A549 (cell line): Measurements from ENCODE around the gene PDCD2L. TPM values are rescaled to one million over a fixed set of nuclear protein-coding genes. Genes with fewer than 3 reads are reported as not detected.
"Not testable (repeated sequence)": the region's sequence is repeated elsewhere in the genome, so short reads cannot be mapped to it uniquely, and the experiment has no call there.

Experiments used
- ATAC-seq, 2 experiments: fragments of 200-7000 bp in 1 of 2; fragments of >200 bp in 1 of 2; cut with Nextera tagmentation in 1 of 2; cut with Tn5 transposase in 1 of 2; 3 replicates each; pipeline versions ENCODE4 v1.8.0 to v1.9.1; 2018 to 2020; ENCODE audit warnings: mild to moderate bottlenecking in 1 of 2, moderate library complexity in 1 of 2
- CTCF ChIA-PET: fragments of 300-600 bp; sonication (Branson Sonifier 250); formaldehyde crosslinking; extraction: SDS; loops from one replicate; lab custom pipeline; 2021; ENCODE audit warnings: antibody characterized with exemption, inconsistent platforms; lab: Yijun Ruan, JAX
- POLR2A ChIA-PET: fragments of 350-600 bp; formaldehyde crosslinking; extraction: SDS; loops from one replicate; lab custom pipeline; 2021; ENCODE audit warnings: antibody characterized with exemption, inconsistent platforms; lab: Yijun Ruan, JAX
- DNase-seq, 2 experiments: peaks; one replicate each; pipeline versions ENCODE4 v3.0.0 to v3.0.0-alpha.2; 2011 to 2016; ENCODE audit warnings: low read depth in 1 of 2, low spot score in 1 of 2
- FAIRE-seq: peaks from 2 replicates; lab custom pipeline; 2011; peaks lifted over from hg19 to GRCh38; lab: Jason Lieb, UNC
- H3K27ac ChIP-seq, 2 experiments: fragments of >200 bp; sonication (Bioruptor Twin); formaldehyde crosslinking; 3 replicates each; pipeline ENCODE4 v1.5.1; 2016 to 2017
- H3K4me1 ChIP-seq: fragments of >200 bp; sonication (Bioruptor Twin); formaldehyde crosslinking; 3 replicates; pipeline ENCODE4 v1.6.1; 2016
- H3K4me2 ChIP-seq: fragments of >200 bp; sonication (Bioruptor Twin); formaldehyde crosslinking; 3 replicates; pipeline ENCODE4 v1.6.1; 2016
- H3K4me3 ChIP-seq: fragments of >200 bp; sonication (Bioruptor Twin); formaldehyde crosslinking; 3 replicates; pipeline ENCODE4 v1.5.1; 2016
- H3K9me3 ChIP-seq: fragments of >200 bp; sonication (Bioruptor Twin); formaldehyde crosslinking; 3 replicates; pipeline ENCODE4 v1.6.1; 2016
- EHF ChIP-seq: fragments of 250-450 bp; sonication (Bioruptor Pico); IDR thresholded peaks from 2 replicates; pipeline ENCODE4 v1.5.0; 2020; ENCODE audit warnings: mild to moderate bottlenecking
- HOXB5 ChIP-seq: fragments of 250-450 bp; sonication (Bioruptor Pico); IDR thresholded peaks from 2 replicates; pipeline ENCODE4 v1.5.0; 2020; ENCODE audit warnings: mild to moderate bottlenecking, moderate library complexity
- JUN ChIP-seq, 2 experiments: fragments of >200 bp; sonication (Bioruptor Twin); formaldehyde crosslinking; IDR thresholded peaks; 2 replicates in 1 of 2; 3 replicates in 1 of 2; pipeline ENCODE4 v1.6.1; 2016 to 2017
- KDM5A ChIP-seq: fragments of 200-600 bp; sonication (generic); IDR thresholded peaks from 2 replicates; pipeline ENCODE4 v1.6.1; 2016; ENCODE audit warnings: antibody characterized with exemption, mild to moderate bottlenecking
- NFE2L2 ChIP-seq: fragments of 150-350 bp; conservative IDR thresholded peaks from 2 replicates; pipeline ENCODE4 v1.6.1; 2014; ENCODE audit warnings: low read length
- NPAS2 ChIP-seq: fragments of 250-450 bp; sonication (Bioruptor Pico); IDR thresholded peaks from 2 replicates; pipeline ENCODE4 v1.8.0; 2022; ENCODE audit warnings: mild to moderate bottlenecking, moderate library complexity, borderline replicate concordance
- PHF8 ChIP-seq: fragments of 200-600 bp; sonication (generic); IDR thresholded peaks from 2 replicates; pipeline ENCODE4 v1.6.1; 2016; ENCODE audit warnings: low read depth, mild to moderate bottlenecking, antibody characterized with exemption, moderate library complexity, borderline replicate concordance
- POLR2A ChIP-seq: IDR thresholded peaks from 2 replicates; pipeline ENCODE4 v1.6.1; 2012; ENCODE audit warnings: mild to moderate bottlenecking, low read length
- RAD21 ChIP-seq, 2 experiments: fragments of >200 bp in 1 of 2; sonication (Bioruptor Twin) in 1 of 2; formaldehyde crosslinking in 1 of 2; IDR thresholded peaks in 1 of 2; conservative IDR thresholded peaks in 1 of 2; 2 replicates in 1 of 2; 3 replicates in 1 of 2; pipeline ENCODE4 v1.6.1; 2012 to 2018; ENCODE audit warnings: inconsistent platforms in 1 of 2
- RFX5 ChIP-seq: fragments of 450-650 bp; IDR thresholded peaks from 2 replicates; pipeline ENCODE4 v1.7.1; 2014; ENCODE audit warnings: antibody characterized with exemption, mild to moderate bottlenecking, moderate library complexity
- RNF2 ChIP-seq: fragments of 200-600 bp; sonication (generic); IDR thresholded peaks from 2 replicates; pipeline ENCODE4 v1.6.1; 2016; ENCODE audit warnings: low read depth, mild to moderate bottlenecking, antibody characterized with exemption, moderate library complexity, borderline replicate concordance
- SREBF2 ChIP-seq: fragments of 450-650 bp; IDR thresholded peaks from 2 replicates; pipeline ENCODE4 v1.6.1; 2014; ENCODE audit warnings: mild to moderate bottlenecking, moderate library complexity
- TFCP2L1 ChIP-seq: fragments of 250-450 bp; sonication (Bioruptor Pico); IDR thresholded peaks from 2 replicates; pipeline ENCODE4 v1.5.0; 2021; ENCODE audit warnings: mild to moderate bottlenecking
- TP53 ChIP-seq: fragments of 250-450 bp; sonication (Bioruptor Pico); IDR thresholded peaks from 2 replicates; pipeline ENCODE4 v1.5.0; 2021; ENCODE audit warnings: mild to moderate bottlenecking, moderate library complexity
- ZFP36 ChIP-seq: fragments of 450-650 bp; IDR thresholded peaks from 2 replicates; pipeline ENCODE4 v1.6.1; 2014; ENCODE audit warnings: borderline replicate concordance; ENCODE audit not compliant: partially characterized antibody
- WGBS: methylation state at CpG from one replicate; pipeline ENCODE4 v1.1.6; 2017; ENCODE audit errors: missing lambda C conversion rate; 5-methylcytosine and 5-hydroxymethylcytosine counted together
- polyA plus RNA-seq, 4 experiments: library from polyadenylated mRNA; depleted of rRNA in 3 of 4; stranded (reverse); fragments of >200 nt; fragmentation: RNase III in 1 of 4; extraction: RNeasy Plus Mini Kit Qiagen cat#74134 plus additional on column Dnase treatment in 1 of 4; gene quantifications; 2 replicates in 3 of 4; 3 replicates in 1 of 4; pipeline ENCODE4 v1.2.3, GENCODE V29; 2011 to 2017
- TF ChIP-seq, protein P1 (sequence below): fragments of 150-350 bp; IDR thresholded peaks from 2 replicates; pipeline ENCODE4 v1.6.1; 2014; ENCODE audit warnings: low read depth, mild to moderate bottlenecking, low read length
- TF ChIP-seq, protein P2 (sequence below): fragments of 450-650 bp; IDR thresholded peaks from 2 replicates; pipeline ENCODE4 v1.6.1; 2014; ENCODE audit warnings: antibody characterized with exemption
- TF ChIP-seq, protein P3 (sequence below): IDR thresholded peaks from 2 replicates; pipeline ENCODE4 v1.6.1; 2012
- TF ChIP-seq, protein P4 (sequence below): fragments of >200 bp; sonication (Bioruptor Twin); formaldehyde crosslinking; IDR thresholded peaks from 3 replicates; pipeline ENCODE4 v1.6.1; 2016
- TF ChIP-seq, protein P5 (sequence below): IDR thresholded peaks from 2 replicates; pipeline ENCODE4 v1.6.1; 2012
- TF ChIP-seq, protein P6 (sequence below): fragments of 250-450 bp; sonication (Bioruptor Pico); IDR thresholded peaks from 2 replicates; pipeline ENCODE4 v1.5.0; 2020; ENCODE audit warnings: low read depth, mild to moderate bottlenecking, moderate library complexity

Gene PDCD2L
- polyA plus RNA-seq, 2 of the 4 experiments (the other 2 are of a cell fraction), result 31.5 to 68.9 TPM

DNA sequence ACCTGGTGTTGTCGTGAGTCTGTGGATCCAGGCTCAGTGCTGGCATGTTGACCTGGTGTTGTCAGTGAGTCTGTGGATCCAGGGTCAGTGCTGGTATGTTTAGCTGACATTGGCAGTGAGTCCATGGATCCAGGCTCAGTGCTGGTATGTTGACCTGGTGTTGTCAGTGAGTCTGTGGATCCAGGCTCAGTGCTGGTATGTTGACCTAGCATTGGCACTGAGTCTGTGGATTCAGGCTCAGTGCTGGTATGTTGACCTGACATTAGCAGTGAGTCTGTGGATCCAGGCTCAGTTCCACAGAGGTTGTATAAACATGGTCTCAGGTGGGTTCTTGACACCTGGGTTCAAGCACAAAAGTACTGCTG lies 16.8 kb upstream of the PDCD2L start:
- POLR2A ChIA-PET, result interaction anchor here (1.2 kb wide), 1 partner anchor 23 kb away, joined by 3 read pairs; the partner anchor contains the start of gene GPI

DNA sequence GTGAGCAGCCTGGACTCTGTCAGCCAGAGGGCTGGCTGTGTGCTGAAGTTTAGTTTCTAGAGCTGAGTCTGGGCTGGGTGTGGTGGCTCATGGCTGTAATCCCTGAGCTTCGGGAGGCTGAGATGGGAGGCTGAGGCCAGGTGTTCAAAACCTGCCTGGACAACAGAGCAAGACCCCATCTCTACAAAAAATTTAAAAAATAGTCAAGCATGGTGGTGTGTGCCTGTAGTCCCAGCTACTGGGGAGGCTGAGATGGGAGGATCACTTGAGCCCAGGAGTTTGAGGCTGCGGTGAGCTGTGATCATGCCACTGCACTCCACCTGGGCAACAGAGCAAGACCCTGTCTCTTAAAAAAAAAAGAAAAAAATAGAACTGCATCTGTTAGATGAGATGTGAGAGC lies 15.5 kb upstream of the PDCD2L start:
- CTCF ChIA-PET, result interaction anchor here (0.7 to 1.2 kb wide), 4 partner anchors 10 to 31 kb away, joined by 3 to 4 read pairs (median 3); no protein-coding TSS in a partner anchor
- H3K4me3 ChIP-seq, DNase-seq, H3K9me3 ChIP-seq, POLR2A ChIA-PET, H3K4me1 ChIP-seq, H3K27ac ChIP-seq, H3K4me2 ChIP-seq, FAIRE-seq, ATAC-seq: not testable (repeated sequence)
- WGBS, result 90% methylated on average over 2 of the region's 2 CpGs

More for the DNA sequence above, 16.8 kb upstream of the PDCD2L start:
- WGBS, result 90% methylated on average over 1 of the region's 1 CpG
- Histone ChIP-seq H3K4me1 (no peaks in the 10 kb centered on the region), H3K4me3 (no peak overlapping the region), H3K27ac (no peak overlapping the region), H3K4me2 (no peak overlapping the region), H3K9me3 (no peaks in the 10 kb centered on the region)
- FAIRE-seq (no peak), ATAC-seq (peak in 1 of 2 experiments; percentile 3; a peak in 1 of 6 replicates), DNase-seq (no peak)
- TF ChIP-seq, protein P1, sequence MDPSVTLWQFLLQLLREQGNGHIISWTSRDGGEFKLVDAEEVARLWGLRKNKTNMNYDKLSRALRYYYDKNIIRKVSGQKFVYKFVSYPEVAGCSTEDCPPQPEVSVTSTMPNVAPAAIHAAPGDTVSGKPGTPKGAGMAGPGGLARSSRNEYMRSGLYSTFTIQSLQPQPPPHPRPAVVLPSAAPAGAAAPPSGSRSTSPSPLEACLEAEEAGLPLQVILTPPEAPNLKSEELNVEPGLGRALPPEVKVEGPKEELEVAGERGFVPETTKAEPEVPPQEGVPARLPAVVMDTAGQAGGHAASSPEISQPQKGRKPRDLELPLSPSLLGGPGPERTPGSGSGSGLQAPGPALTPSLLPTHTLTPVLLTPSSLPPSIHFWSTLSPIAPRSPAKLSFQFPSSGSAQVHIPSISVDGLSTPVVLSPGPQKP, result no peak
- TF ChIP-seq NPAS2 (CRISPR knock-in tag) (no peak), KDM5A (no peak), RFX5 (no peak), HOXB5 (no peak), JUN (IDR thresholded peaks at IDR 0.05) (no peak), RAD21 (conservative IDR thresholded peaks at IDR 0.05 in 1 of 2, IDR thresholded peaks at IDR 0.05 in 1 of 2) (no peak), NFE2L2 (no peak), PHF8 (no peak), ZFP36 (no peak), RNF2 (no peak), POLR2A (no peak), TFCP2L1 (CRISPR knock-in tag) (no peak), SREBF2 (no peak)
- TF ChIP-seq, protein P2, sequence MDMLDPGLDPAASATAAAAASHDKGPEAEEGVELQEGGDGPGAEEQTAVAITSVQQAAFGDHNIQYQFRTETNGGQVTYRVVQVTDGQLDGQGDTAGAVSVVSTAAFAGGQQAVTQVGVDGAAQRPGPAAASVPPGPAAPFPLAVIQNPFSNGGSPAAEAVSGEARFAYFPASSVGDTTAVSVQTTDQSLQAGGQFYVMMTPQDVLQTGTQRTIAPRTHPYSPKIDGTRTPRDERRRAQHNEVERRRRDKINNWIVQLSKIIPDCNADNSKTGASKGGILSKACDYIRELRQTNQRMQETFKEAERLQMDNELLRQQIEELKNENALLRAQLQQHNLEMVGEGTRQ, result no peak
- TF ChIP-seq, protein P3, sequence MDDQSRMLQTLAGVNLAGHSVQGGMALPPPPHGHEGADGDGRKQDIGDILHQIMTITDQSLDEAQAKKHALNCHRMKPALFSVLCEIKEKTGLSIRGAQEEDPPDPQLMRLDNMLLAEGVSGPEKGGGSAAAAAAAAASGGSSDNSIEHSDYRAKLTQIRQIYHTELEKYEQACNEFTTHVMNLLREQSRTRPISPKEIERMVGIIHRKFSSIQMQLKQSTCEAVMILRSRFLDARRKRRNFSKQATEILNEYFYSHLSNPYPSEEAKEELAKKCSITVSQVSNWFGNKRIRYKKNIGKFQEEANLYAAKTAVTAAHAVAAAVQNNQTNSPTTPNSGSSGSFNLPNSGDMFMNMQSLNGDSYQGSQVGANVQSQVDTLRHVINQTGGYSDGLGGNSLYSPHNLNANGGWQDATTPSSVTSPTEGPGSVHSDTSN, result no peak
- TF ChIP-seq, protein P4, sequence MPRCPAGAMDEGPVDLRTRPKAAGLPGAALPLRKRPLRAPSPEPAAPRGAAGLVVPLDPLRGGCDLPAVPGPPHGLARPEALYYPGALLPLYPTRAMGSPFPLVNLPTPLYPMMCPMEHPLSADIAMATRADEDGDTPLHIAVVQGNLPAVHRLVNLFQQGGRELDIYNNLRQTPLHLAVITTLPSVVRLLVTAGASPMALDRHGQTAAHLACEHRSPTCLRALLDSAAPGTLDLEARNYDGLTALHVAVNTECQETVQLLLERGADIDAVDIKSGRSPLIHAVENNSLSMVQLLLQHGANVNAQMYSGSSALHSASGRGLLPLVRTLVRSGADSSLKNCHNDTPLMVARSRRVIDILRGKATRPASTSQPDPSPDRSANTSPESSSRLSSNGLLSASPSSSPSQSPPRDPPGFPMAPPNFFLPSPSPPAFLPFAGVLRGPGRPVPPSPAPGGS, result no peak
- TF ChIP-seq, protein P5, sequence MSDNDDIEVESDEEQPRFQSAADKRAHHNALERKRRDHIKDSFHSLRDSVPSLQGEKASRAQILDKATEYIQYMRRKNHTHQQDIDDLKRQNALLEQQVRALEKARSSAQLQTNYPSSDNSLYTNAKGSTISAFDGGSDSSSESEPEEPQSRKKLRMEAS, result no peak
- CTCF ChIA-PET, result no interaction called here

DNA sequence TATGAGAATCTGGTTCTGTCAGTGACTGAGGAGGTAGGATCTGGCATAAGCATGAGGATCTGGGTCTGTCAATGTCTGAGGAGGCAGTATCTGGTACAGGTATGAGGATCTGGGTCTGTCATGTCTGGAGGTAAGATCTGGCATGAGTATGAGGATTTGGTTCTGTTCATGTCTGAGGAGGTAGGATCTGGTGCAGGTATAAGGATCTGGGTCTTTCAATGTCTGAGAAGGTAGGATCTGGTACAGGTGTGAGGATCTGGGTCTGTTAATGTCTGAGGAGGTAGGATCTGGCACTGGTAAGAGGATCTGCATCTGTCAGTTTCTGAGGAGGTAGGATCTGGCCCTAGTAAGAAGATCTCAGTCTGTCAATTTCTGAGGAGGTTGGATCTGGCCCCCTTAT lies 12.4 kb upstream of the PDCD2L start:
- no peak overlapping the region for H3K4me2 ChIP-seq
- DNase-seq (peak in 1 of 2 experiments; percentile 63), ATAC-seq (peak; percentile 7 to 45; a peak in 3 of 6 replicates), FAIRE-seq (no peak)
- POLR2A ChIA-PET, result no interaction called here
- TF ChIP-seq EHF (no peak), ZFP36 (no peak), TP53 (no peak; the same call in 1 of the 2 replicates), TFCP2L1 (CRISPR knock-in tag) (no peak)
- TF ChIP-seq, protein P6, sequence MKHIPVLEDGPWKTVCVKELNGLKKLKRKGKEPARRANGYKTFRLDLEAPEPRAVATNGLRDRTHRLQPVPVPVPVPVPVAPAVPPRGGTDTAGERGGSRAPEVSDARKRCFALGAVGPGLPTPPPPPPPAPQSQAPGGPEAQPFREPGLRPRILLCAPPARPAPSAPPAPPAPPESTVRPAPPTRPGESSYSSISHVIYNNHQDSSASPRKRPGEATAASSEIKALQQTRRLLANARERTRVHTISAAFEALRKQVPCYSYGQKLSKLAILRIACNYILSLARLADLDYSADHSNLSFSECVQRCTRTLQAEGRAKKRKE, result no peak
- no peaks in the 10 kb centered on the region for H3K9me3 ChIP-seq
- H3K4me1 ChIP-seq, result no peaks in the 10 kb centered on the region
- no peak overlapping the region for H3K27ac ChIP-seq
- CTCF ChIA-PET, result no interaction called here
- H3K4me3 ChIP-seq, result no peak overlapping the region
